SK-N-SH (cell line): ENCODE data around the gene CC2D2A. TPM values are rescaled to one million over a fixed set of nuclear protein-coding genes. Genes with fewer than 3 reads are reported as not detected.

Source experiments
- CTCF ChIA-PET: fragments of 300-600, 350-600 bp; formaldehyde crosslinking; extraction: SDS; loops from one replicate; lab custom pipeline; 2021; lab: Yijun Ruan, JAX
- POLR2A ChIA-PET: fragments of 350-600 bp; sonication (Branson Sonifier 250); formaldehyde crosslinking; extraction: SDS; loops from one replicate; lab custom pipeline; 2020; ENCODE audit warnings: antibody characterized with exemption, inconsistent platforms; lab: Yijun Ruan, JAX
- DNase-seq: peaks from one replicate; pipeline ENCODE4 v3.0.0; 2012
- H2AFZ ChIP-seq: fragments of 200-600 bp; sonication (generic); 2 replicates; pipeline ENCODE4 v1.8.1; 2016; ENCODE audit warnings: antibody characterized with exemption, mild to moderate bottlenecking, low read depth
- H3F3A ChIP-seq: fragments of 200-600 bp; sonication (generic); replicated peaks from 2 replicates; pipeline ENCODE3; 2016; ENCODE audit warnings: antibody characterized with exemption, mild to moderate bottlenecking; ENCODE audit not compliant: insufficient read depth
- H3K27ac ChIP-seq, 2 experiments: fragments of 200-500 bp in 1 of 2; fragments of 200-600 bp in 1 of 2; sonication (Bioruptor generic) in 1 of 2; sonication (generic), shearing (Covaris generic) in 1 of 2; 2 replicates each; pipeline versions ENCODE4 v1.5.1 to v1.6.1; 2014 to 2016; ENCODE audit warnings: low read depth in 2 of 2, inconsistent platforms in 1 of 2, low read length in 1 of 2, mild to moderate bottlenecking in 1 of 2, mixed read lengths in 1 of 2
- H3K27me3 ChIP-seq: fragments of 200-600 bp; sonication (generic), shearing (Covaris generic); 2 replicates; pipeline ENCODE4 v1.6.1; 2016; ENCODE audit warnings: mixed run types; ENCODE audit not compliant: insufficient read depth
- H3K36me3 ChIP-seq, 2 experiments: fragments of 200-500 bp in 1 of 2; fragments of 200-600 bp in 1 of 2; sonication (Bioruptor generic) in 1 of 2; sonication (generic) in 1 of 2; replicated peaks in 1 of 2; 2 replicates each; pipeline versions ENCODE3 to v1.5.1; 2014 to 2016; ENCODE audit warnings: low read length in 1 of 2, mild to moderate bottlenecking in 1 of 2; ENCODE audit not compliant: insufficient read depth in 2 of 2, control insufficient read depth in 1 of 2
- H3K4me1 ChIP-seq, 2 experiments: fragments of 200-500 bp in 1 of 2; fragments of 200-600 bp in 1 of 2; sonication (Bioruptor generic) in 1 of 2; sonication (generic), shearing (Covaris generic) in 1 of 2; 2 replicates each; pipeline versions ENCODE4 v1.5.1 to v1.6.1; 2014 to 2016; ENCODE audit warnings: low read depth in 1 of 2, low read length in 1 of 2, mixed run types in 1 of 2; ENCODE audit not compliant: insufficient read depth in 2 of 2, control insufficient read depth in 1 of 2
- H3K4me2 ChIP-seq: fragments of 200-600 bp; sonication (generic), shearing (Covaris generic); 2 replicates; pipeline ENCODE4 v1.6.1; 2017; ENCODE audit warnings: mixed run types
- H3K4me3 ChIP-seq, 2 experiments: fragments of 200-500 bp in 1 of 2; fragments of 200-600 bp in 1 of 2; sonication (Bioruptor generic) in 1 of 2; sonication (generic), shearing (Covaris generic) in 1 of 2; 2 replicates each; pipeline versions ENCODE4 v1.5.1 to v1.8.1; 2014 to 2016; ENCODE audit warnings: low read depth in 2 of 2, inconsistent platforms in 1 of 2, low read length in 1 of 2, mild to moderate bottlenecking in 1 of 2, mixed read lengths in 1 of 2, moderate library complexity in 1 of 2
- H3K79me2 ChIP-seq: fragments of 200-600 bp; sonication (generic); 2 replicates; pipeline ENCODE4 v1.8.1; 2017; ENCODE audit warnings: mild to moderate bottlenecking; ENCODE audit not compliant: insufficient read depth
- H3K9ac ChIP-seq: fragments of 200-600 bp; sonication (generic); 2 replicates; pipeline ENCODE4 v1.6.1; 2017; ENCODE audit warnings: mixed run types
- H3K9me2 ChIP-seq: fragments of 200-600 bp; sonication (generic); 2 replicates; pipeline ENCODE4 v1.6.1; 2017; ENCODE audit warnings: mixed run types
- H3K9me3 ChIP-seq: fragments of 200-600 bp; sonication (generic); 2 replicates; pipeline ENCODE4 v1.6.1; 2017; ENCODE audit warnings: mixed run types, mild to moderate bottlenecking, moderate library complexity
- H4K20me1 ChIP-seq: fragments of 200-600 bp; sonication (generic); 2 replicates; pipeline ENCODE4 v1.6.1; 2017; ENCODE audit warnings: mild to moderate bottlenecking, mixed run types; ENCODE audit not compliant: insufficient read depth
- EP300 ChIP-seq, 2 experiments: IDR thresholded peaks; 2 replicates each; pipeline versions ENCODE4 v1.4.0 to v1.6.1; 2012; ENCODE audit warnings: borderline replicate concordance in 1 of 2, low read depth in 1 of 2, low read length in 1 of 2
- EZH2phosphoT487 ChIP-seq: fragments of 200-600 bp; sonication (generic); IDR thresholded peaks from 2 replicates; pipeline ENCODE4 v1.6.1; 2017; ENCODE audit warnings: low read depth, mixed run types, mild to moderate bottlenecking, antibody characterized with exemption, moderate library complexity, borderline replicate concordance
- GATA2 ChIP-seq: sonication (generic); formaldehyde crosslinking; IDR thresholded peaks from 2 replicates; pipeline ENCODE4 v1.5.0; 2020; ENCODE audit warnings: mild to moderate bottlenecking, missing genetic modification reagents
- JUND ChIP-seq: IDR thresholded peaks from 2 replicates; pipeline ENCODE4 v1.4.0; 2012
- POLR2AphosphoS5 ChIP-seq: IDR thresholded peaks from 2 replicates; pipeline ENCODE4 v1.6.1; 2012; ENCODE audit warnings: low read depth, low read length
- SIN3A ChIP-seq: IDR thresholded peaks from 2 replicates; pipeline ENCODE4 v1.6.1; 2012; ENCODE audit warnings: low read depth, mild to moderate bottlenecking, low read length, moderate library complexity, borderline replicate concordance
- TAF1 ChIP-seq: IDR thresholded peaks from 2 replicates; pipeline ENCODE4 v1.6.1; 2012; ENCODE audit warnings: low read depth, mild to moderate bottlenecking, low read length, moderate library complexity, borderline replicate concordance
- WGBS: methylation state at CpG from one replicate; pipeline ENCODE4 v1.1.6; 2017; ENCODE audit warnings: low lambda C conversion rate; 5-methylcytosine and 5-hydroxymethylcytosine counted together
- polyA plus RNA-seq, 3 experiments: library from polyadenylated mRNA; depleted of rRNA; stranded (reverse); fragments of >200 nt; gene quantifications; 2 replicates each; pipeline ENCODE4 v1.2.3, GENCODE V29; 2012
- TF ChIP-seq, protein P1 (sequence below): IDR thresholded peaks from 2 replicates; pipeline ENCODE4 v1.6.1; 2012; ENCODE audit warnings: mild to moderate bottlenecking, low read depth, low read length, moderate library complexity
- TF ChIP-seq, protein P2 (sequence below): fragments of 150-350 bp; IDR thresholded peaks from 2 replicates; pipeline ENCODE4 v1.6.1; 2016; ENCODE audit warnings: mild to moderate bottlenecking, low read depth, low read length

The CC2D2A gene
- polyA plus RNA-seq, 1 of the 3 experiments (the other 2 are of a cell fraction): 17.8 TPM

DNA sequence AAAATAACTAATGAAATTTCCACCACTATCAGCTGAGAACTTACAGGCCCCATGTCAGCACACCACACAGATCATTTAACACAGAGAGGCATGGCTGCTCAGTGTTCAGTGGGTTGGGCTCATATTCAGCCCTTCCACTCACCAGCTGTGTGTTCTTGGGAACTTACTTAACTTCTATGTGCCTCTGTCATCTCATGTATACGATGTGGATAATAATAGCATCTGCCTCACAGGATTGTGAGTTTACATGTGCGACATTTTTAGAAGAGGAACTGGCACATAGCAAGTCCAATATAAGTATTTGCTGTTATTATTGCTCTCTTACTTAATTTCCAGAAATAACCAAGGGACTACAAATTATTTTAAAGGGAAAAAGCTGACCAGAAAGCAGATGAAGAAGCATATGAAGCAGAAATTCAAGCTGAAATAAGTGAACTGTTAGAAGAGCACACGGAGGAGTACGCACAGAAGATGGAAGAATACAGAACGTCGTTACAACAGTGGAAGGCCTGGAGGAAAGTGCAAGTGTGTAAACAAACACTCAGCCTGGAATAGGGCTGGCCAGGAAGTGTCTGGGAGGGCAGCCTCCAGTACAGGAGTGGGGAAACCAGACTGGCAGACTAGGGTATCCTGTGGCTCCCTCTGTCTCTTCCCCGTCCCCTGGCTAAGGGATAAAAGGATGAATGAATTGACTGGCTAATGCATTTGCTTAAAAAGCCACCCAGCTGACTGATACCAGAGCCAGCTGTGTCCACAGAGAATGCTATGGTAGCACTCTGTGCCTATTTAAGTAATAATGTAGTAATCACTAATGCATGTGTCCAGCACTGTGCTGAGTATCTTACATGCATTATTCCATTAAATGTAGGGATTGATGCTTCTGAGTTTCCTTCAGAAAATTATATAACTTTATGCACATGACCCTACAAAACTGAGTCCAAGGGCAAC is 67.1 kb downstream of the CC2D2A start (continued):
- no peak for TF ChIP-seq EP300 (IDR thresholded peaks at IDR 0.05; ENCODE audit: borderline replicate concordance in 1 of 2, low read depth in 1 of 2, low read length in 1 of 2)
- TF ChIP-seq EZH2phosphoT487: no peak

DNA sequence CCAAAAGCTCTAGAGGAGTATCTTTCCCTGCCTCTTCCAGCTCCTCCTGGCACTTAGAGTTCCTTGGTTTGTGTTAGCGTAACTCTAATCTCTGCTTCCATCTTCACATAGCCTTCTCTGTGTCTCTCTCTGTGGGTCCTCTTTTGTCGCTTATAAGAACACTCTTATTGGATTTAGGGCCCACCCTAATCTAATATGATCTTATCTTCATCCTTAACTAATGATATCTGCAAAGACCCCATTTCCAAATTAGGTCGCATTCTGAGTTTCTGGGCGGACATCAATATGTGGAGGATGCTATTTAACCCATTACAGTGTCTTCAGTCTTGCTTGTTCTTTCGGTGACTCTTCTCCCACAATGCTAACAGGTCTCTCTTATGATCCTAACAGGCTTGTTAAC is 72.3 kb downstream of the CC2D2A start:
- WGBS: 98% methylated on average over 5 of the region's 5 CpGs

More for the DNA sequence above, 72.3 kb downstream of the CC2D2A start:
- Histone ChIP-seq H3K36me3 (peaks cover 16 to 37% of the 10 kb centered on the region in 2 experiments), H3K9me2 (no peaks in the 10 kb centered on the region), H4K20me1 (no peaks in the 10 kb centered on the region), H3K4me3 (no peak overlapping the region), H3K4me1 (no peaks in the 10 kb centered on the region; a peak in 1 of 4 replicates), H3K27ac (no peak overlapping the region), H3K27me3 (no peaks in the 10 kb centered on the region), H2AFZ (no peak overlapping the region), H3K79me2 (no peaks in the 10 kb centered on the region), H3F3A (peaks cover 3% of the 10 kb centered on the region), H3K4me2 (no peak overlapping the region), H3K9ac (no peak overlapping the region), H3K9me3 (no peaks in the 10 kb centered on the region)
- POLR2A ChIA-PET: no interaction called here
- CTCF ChIA-PET: no interaction called here
- no peak for DNase-seq
- TF ChIP-seq TAF1: no peak
- TF ChIP-seq, protein P1, sequence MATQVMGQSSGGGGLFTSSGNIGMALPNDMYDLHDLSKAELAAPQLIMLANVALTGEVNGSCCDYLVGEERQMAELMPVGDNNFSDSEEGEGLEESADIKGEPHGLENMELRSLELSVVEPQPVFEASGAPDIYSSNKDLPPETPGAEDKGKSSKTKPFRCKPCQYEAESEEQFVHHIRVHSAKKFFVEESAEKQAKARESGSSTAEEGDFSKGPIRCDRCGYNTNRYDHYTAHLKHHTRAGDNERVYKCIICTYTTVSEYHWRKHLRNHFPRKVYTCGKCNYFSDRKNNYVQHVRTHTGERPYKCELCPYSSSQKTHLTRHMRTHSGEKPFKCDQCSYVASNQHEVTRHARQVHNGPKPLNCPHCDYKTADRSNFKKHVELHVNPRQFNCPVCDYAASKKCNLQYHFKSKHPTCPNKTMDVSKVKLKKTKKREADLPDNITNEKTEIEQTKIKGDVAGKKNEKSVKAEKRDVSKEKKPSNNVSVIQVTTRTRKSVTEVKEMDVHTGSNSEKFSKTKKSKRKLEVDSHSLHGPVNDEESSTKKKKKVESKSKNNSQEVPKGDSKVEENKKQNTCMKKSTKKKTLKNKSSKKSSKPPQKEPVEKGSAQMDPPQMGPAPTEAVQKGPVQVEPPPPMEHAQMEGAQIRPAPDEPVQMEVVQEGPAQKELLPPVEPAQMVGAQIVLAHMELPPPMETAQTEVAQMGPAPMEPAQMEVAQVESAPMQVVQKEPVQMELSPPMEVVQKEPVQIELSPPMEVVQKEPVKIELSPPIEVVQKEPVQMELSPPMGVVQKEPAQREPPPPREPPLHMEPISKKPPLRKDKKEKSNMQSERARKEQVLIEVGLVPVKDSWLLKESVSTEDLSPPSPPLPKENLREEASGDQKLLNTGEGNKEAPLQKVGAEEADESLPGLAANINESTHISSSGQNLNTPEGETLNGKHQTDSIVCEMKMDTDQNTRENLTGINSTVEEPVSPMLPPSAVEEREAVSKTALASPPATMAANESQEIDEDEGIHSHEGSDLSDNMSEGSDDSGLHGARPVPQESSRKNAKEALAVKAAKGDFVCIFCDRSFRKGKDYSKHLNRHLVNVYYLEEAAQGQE: no peak
- TF ChIP-seq, protein P2, sequence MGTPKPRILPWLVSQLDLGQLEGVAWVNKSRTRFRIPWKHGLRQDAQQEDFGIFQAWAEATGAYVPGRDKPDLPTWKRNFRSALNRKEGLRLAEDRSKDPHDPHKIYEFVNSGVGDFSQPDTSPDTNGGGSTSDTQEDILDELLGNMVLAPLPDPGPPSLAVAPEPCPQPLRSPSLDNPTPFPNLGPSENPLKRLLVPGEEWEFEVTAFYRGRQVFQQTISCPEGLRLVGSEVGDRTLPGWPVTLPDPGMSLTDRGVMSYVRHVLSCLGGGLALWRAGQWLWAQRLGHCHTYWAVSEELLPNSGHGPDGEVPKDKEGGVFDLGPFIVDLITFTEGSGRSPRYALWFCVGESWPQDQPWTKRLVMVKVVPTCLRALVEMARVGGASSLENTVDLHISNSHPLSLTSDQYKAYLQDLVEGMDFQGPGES: no peak
- TF ChIP-seq JUND: no peak
- TF ChIP-seq POLR2AphosphoS5: no peak
- TF ChIP-seq EZH2phosphoT487: no peak
- no peak for TF ChIP-seq GATA2 (CRISPR knock-in tag)
- TF ChIP-seq SIN3A: no peak
